HPDE6-E6E7 (cell line): ENCODE data around the gene PDE4B.
"Not testable (repeated sequence)": the region's sequence is repeated elsewhere in the genome, so short reads cannot be mapped to it uniquely, and the experiment has no call there.

Experiments
- DNase-seq: peaks from one replicate; pipeline ENCODE4 v3.0.0; 2011; ENCODE audit warnings: missing footprints; ENCODE audit errors: extremely low spot score

Gene PDE4B

DNA sequence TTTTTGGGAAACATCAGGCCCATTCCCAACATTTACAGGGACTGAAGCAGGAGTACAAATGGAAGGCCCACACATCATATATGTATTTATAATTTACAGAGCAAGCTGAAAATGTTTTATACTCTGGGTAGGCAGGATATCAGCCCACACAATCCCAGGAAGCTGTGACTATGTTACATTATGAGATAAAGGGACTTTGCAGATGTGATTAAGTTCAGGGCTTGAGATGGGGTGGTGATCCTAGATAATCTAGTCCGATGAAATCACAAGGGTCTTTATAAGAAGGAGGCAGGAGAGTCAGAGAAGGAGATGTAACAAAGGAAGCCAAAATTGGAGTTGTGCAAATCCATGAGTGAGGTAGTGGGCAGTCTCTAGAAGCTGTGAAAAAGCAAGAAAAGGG, 160.5 kb downstream of the PDE4B start:
- DNase-seq: no peak

DNA sequence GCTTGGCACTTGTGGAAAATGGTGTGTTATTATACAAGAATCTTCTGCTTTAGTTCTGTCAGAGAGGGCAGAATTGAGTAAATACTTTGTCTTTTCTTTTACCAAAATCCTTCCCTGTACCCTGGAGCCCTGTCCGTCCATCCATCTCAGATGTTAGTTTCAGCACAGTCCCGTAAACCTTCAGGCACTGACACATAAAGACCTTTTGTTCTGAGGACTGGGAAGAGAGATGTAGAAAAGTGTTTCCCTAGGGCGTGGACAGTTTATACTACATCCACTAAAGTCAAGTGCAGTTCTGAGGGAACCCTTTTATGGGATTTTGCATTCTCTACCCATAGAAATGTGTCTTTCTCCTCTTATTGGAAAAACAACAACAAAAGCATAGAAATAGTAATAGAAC, 162.4 kb downstream of the PDE4B start:
- no peak for DNase-seq

DNA sequence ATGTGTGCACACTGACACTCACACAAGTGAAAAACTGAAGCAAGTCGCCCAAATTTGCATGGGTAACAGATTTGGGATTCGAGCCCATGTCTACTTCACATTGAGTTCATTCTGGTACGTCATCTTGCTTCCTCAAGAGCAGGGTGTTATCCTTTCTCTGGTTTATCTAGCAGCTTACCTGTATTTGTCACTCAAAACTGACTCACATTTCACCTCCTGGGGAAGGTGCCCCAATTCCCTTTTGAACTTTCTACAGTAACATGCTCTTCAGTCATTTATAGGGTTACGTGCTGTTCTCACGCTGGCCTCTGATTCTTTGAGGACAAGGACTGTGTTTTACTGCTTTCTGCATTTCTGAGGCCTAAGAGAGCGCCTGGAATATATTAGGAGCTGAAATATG, 162.8 kb downstream of the PDE4B start:
- no peak for DNase-seq

DNA sequence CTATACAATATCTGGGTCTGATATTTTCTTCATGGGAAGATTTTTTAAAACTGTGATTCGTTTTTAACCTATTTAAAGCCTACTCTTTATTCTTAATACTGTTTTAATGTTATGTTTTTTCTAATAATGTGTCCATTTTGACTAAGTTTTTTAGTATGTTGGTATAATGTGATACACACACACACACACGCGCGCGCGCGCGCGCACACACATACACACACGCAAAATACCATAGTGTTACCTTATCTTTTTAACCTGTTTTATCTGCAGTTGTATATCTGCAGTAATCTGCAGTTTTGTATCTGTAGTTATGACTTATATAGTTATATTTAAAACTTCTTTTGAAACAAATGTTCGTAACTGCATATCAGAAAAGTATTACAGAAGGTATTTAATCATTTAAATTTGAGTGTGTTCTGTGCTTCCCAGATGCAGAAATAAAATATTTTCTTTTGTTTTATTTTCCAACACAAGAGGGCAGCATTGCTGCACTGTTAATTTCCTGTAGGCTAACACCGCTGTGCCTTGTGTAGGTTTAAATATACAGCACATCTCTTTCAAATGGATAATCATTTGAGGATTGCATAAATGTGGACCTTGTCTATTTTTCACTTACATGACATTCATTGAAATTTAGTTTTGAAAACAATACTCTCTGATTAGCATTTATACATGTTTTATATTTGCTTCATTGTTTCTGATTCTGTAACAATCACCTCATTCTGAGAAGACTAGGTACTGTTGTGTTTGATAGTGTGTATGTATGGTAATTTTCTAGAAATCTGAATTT, 166.1 kb downstream of the PDE4B start:
- peak; percentile 22 for DNase-seq

DNA sequence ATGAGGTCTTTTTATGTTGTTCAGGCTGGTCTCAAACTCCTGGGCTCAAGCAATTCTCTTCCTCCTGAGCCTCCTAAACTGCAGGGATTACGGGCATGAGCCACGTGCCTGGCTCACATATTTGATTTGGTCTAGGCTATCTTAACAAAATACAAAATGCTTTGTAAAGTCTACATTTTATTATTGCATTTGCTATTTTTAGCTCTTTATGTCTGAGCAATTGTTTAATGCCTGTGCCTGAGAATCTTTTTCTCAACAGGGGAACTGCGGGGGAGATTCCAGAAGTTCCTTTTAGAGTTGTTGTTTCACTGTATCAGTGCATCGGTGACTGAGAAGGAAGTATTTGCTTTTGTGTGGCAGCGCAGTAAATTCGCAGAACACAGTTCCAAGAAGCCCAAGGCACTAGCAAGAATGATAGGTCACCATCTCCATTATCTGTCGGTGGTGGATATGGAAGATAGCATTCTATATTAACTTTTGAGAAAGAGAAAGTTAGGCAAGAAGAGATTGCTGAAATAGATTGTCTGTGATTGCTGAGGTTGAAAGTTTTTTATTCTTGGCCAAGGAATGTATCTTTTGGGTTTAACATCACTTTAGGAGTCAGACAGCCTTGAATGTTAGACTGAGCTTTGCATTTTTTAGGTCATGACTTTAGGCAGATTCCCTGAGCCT, 167.3 kb downstream of the PDE4B start:
- DNase-seq: no peak

DNA sequence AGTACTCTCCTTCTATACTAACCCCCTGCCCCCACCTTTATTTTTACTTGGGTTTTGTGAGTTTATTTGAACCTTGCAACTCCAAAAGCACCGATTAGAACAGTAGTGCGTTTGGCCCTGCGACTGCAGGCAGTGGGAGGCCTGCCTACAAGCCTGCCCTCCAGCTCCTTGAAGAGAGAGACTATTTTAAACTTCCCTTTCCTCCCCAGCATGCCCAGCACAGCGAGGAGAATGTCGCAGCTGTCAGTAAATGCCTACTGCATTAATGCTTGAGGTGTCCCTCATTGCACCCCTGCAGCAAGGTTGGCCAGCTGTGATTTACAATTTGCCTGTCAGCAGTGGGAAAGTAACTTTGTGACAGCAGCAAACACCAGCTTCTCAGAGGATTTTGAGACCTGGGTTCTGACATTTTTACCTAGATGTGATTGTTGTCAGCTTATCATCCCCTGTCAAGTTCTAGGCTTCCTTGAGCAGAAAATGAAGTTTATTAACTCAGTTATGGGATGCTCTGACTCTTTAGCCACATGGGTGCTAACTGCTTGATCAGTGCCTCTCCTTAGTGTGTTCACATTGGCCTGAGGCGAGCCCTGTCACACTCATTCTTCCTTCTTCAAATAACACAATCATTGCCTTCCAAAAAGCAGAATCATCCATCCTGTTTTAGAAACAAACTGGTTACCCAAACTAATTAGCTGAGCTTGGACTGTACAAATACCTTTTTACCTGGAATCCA, 170.6 kb downstream of the PDE4B start:
- no peak for DNase-seq

DNA sequence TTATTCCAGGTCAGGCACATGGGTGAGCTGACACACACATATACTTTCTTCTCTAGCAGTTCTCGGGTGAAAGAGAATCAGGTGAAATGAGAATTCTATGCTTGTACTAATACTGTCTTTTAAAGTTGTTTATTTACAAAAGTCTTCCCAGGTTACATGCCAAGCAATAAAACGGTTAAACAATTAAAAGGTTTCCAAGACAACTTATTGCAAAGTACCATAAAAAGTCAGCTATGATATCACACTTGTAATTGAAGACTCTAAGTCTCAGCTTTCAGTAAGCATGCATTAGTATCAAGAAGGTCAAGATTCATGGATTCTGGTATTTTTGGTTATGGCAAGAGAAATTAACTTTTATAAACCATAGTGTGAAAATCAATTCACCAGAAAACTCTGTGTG, 171.4 kb downstream of the PDE4B start:
- no peak for DNase-seq

DNA sequence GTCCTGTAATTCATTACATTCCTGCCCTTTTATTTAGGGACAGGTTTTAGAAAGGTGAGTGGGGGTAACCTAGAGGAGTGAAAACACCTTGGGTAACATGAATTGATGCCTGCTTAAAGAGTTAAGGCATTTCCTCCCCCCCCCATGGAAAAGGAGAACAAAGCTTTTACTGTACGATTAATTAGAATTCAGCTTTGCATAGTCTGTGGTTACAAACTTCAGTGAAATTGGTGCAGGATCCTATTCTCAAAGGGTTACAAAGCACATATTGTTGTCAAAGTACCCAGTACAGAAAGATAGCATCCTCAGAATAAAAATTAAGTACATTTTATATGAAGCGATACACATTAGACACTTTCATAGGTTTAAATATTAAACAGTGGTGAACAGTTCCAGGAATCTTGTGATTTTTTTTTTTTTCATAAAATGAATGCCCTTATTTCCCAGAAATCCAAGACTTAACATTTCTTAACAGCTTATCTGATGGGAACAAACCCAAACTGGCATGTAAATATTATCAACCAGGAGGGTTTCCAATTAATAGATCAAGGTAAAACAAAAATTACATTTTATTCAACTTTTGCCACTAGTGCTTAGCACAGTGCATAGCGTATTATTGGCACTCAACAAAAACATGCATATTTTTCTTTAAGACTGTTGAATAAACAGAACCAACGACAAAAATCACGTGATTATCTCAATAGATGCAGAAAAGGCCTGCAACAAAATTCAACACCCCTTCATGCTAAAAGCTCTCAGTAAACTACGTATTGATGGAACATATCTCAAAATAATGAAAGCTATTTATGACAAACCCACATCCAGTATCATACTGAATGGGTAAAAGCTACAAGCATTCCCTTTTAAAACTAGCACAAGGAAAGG, 172.7 kb downstream of the PDE4B start:
- no peak for DNase-seq

DNA sequence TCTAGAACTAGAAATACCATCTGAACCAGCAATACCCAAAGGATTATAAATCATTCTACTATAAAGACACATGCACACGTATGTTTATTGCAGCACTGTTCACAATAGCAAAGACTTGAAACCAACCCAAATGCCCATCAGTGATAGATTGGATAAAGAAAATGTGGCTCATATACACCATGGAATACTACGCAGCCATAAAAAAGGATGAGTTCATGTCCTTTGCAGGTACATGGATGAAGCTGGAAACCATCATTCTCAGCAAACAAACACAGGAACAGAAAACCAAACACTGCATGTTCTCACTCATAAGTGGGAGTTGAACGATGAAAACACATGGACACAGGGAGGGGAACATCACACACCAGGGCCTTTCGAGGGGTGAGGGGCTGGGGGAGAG, 174.8 kb downstream of the PDE4B start:
- DNase-seq: not testable (repeated sequence)

DNA sequence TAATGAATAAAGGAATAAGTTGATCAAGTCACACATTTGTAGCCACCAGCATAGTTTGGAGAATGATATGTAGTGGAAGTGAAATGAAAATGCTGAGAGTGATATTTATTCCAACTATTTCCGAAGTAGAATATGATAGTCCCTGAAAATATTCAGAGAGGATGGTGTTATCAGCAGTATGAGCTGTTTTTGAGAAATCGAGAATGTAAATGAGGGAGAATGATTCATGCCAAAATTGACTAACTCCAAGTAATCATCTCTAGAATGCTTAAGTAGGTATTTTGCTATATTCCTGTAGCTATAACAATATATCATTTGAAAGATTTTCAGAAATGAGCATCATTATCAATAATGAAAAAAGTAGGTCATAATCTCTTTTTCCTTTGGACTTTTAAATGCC, 178.9 kb downstream of the PDE4B start:
- DNase-seq: no peak

DNA sequence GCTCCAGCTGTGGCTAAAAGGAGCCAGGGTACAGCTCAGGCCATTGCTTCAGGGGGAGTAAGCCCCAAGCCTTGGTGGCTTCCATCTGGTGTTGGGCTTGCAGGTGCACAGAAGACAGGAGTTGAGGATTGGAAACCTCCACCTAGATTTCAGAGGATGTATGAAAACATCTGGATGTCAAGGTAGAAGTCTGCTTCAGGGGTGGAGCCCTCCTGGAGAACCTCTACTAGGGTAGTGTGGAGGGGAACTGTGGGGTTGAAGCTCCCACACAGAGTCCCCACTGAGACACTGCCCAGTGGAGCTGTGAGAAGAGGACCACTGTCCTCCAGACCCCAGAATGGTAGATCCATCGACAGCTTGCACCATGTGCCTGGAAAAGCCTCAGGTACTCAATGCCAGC, 183.0 kb downstream of the PDE4B start:
- DNase-seq: no peak

DNA sequence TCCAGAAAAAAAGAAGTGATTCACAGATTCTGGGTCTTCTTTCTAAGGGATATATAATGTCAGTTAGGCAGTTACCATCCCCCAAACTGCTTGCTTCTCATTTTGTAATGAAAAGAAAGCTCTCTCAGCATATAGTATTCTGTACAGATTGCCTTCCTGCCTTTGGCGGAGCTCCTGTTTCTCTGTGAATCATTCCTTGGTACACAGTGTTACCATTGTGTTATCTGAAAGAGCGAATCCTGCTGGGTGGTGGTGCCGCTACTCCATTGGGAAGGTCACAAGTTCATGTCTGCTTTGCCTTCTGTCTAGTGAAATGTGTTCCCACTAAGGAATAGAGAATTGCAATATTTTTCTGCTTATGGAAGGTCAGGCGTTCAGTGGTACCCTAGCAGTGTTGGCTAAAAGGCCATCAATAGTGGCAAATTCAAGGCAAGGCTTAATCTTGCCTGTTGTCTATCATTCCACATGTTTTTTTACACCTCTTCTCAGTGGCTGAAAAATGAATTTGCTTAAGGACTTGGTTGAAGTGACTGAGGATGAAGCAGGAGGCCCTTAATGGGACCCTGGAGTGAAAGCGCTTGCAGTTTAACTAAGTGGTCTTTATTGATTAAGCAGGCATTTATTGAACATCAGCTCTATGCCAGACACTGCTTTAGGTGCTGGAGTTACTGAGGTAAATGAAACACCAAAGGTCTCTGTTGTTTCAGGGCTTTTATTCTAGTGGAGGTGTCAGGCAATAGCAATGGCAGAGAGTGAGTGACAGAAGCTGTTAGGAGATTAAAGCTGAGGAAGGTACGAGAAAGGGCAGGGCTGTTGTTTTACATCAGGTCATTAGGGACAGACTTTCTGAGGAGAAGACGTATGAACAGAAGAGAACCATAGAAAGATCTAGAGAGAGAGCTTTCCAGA, 186.7 kb downstream of the PDE4B start:
- no peak for DNase-seq

DNA sequence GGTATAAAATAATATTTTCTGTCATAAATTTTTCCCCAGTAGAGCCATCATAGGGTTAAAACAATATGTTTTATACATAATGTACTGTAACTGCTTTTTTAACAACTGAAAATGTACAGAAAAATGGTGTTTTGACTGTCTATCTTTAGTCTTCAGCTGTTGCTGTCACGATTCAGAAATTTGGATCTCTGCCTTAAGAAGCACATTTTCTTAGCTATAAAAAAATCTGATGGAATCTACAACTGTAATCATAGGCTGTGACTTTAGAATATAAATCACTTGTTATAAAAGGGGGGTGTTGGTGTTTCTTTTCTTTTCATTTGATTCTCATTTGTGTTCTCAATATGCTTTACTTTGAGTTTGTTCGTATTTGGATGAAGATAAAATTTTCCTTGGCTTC, 187.5 kb downstream of the PDE4B start:
- DNase-seq: no peak

DNA sequence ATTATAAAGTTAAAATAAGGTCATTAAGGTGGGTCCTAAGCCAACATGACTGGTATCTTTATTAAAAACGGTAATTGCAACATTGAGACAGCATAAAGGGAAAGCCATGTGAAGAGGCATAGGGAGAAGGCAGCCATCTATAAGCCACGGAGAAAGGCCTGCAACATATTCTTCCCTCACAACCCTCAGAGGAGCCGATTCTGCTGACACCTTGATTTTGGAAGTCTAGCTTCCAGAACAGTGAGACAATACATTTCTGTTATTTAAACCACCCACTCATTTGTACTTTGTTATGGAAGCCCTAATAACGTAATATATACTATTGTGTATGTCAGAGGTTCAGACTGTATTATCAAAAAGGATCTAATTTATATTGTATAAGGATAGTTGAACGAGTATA, 190.8 kb downstream of the PDE4B start:
- DNase-seq: no peak

DNA sequence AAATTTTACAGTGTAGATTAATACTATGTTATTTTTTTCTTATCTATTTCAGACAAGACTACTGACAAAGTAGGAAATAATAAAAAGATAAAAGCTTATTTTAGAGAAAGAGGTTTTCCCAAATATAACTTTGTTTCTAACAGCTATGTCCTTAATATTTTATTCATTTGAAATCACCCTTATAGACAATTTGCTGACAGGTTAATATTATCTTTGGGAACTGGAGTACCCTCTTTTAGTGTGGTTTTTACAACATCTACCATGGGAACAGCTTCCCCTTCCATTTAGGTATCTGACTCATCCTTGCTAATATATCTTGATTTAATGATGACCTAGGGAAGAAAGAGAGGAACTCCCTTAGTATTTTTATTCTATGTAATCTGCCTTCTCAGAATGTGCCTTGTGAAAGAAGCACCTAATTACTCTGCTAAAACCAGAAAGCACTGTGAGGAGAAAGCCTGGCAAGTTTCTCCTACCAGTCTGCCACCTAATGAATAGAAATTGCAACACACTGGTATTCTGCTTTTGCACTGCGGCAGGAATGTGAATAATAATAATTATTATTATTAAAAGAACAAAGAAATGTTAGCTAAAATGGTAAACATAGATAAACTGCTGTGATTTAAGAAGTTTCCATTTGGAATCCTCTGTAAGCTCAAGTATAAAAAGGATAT, 192.8 kb downstream of the PDE4B start:
- no peak for DNase-seq

DNA sequence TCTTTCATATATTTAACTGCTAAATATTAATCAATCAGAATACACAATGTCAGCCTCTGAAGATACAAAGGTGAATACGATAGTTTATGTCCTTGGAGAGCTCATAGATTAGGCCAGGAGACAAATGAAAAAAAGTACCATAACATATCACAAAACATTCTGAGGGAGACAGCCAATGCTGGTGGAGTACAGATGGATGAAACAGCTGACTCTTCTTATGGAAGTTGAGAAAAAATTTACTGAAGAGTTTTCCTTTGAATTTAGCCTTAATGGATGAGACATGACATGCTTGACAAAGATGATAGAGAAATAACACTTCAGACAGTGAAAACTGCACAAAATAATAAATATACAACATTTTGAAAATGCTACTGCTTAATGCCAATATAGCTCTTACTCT, 193.5 kb downstream of the PDE4B start:
- DNase-seq: no peak

DNA sequence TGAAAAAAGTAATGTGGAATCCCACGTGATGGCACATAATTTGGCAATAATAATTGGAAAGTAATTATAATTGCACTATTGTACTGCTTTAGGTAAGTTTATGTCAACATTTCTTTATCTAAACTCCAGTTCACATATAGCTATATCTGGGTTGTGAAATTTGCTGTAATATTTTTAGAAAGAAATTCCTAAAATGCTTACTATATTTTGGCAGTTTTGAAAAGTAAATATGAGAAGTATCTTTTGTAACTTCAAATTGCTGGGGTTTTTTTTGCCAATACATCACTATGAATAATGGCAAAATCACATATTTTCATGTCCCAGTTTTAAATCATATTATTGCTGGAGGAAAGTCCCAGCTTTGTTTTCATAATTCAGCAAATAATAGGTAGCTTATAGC, 197.5 kb downstream of the PDE4B start:
- no peak for DNase-seq

DNA sequence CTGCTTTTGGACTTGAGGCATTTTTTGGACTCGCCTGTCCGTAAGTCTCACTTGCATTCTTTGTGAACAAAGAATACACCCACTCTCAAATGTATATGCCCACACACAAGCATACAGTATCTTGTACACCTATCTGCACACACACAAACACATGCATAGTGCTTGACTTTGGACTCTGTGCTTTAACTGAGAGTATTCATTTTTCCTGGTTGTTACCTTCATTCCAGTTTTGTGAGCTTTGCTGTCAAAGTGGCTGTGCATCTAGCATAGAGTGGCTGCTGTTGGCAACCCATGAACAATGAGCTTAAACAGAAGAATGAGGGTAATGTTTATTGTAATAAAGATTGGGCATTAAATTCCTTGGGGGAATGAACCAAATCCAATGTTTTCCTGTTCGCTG, 199.0 kb downstream of the PDE4B start:
- DNase-seq: no peak

DNA sequence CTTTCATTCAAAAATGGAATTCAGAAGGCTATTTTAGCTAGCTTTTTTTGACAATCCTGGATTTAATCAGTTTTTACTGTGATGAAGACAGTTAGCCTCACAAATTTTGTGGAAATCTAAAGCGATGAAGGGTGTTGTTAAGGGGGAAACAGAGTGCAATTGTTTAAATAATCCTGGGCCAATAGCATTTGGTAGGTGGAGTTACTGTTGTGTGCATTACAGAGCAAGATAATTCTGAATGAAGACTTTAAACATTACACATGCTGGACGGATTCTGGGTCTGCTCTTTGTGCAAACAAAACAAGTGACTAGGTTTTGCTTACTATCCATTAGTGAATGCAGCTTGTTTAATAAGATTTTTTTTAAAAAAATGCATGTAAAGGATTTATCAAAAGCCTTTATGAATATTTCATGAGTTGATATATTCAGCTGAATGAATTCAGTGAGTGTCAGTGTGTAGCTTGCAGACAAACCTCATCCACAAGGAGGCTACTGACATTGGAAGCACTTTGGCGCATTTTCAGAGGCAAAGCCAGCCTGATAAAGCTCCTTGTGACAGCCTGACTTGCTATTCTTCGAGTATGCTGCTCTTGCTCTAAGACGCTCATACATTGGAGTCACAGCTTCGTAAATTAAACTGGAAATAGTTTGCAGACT, 199.6 kb downstream of the PDE4B start:
- DNase-seq: no peak

DNA sequence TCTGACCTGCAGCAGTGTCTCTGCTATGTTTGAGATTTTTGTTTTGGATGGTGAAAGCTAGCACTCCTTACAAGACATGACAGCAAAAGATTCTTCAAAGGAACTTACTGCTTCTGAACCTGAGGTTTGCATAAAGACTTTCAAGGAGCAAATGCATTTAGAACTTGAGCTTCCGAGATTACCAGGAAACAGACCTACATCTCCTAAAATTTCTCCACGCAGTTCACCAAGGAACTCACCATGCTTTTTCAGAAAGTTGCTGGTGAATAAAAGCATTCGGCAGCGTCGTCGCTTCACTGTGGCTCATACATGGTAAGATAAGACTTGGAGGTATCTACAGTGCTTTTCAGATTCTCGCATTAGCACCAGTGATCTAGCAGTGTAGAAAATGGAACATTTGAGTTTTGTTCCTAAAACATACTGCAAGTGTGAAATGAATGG, 200.2 kb downstream of the PDE4B start:
- no peak for DNase-seq
